WTC11 (cell line): ENCODE results near the gene RELB.

ENCODE experiments used
- CTCF ChIP-seq: fragments of 200-600 bp; IDR thresholded peaks from 2 replicates; pipeline ENCODE4 v1.8.0; 2022; ENCODE audit warnings: antibody characterized with exemption
- ESRRA ChIP-seq: sonication (generic); formaldehyde crosslinking; IDR thresholded peaks from 2 replicates; pipeline ENCODE4 v1.8.1; 2022; ENCODE audit warnings: mild to moderate bottlenecking, missing genetic modification reagents, borderline replicate concordance
- FOXK1 ChIP-seq: sonication (generic); formaldehyde crosslinking; IDR thresholded peaks from 2 replicates; pipeline ENCODE4 v1.8.0; 2022; ENCODE audit warnings: mild to moderate bottlenecking, moderate library complexity, missing genetic modification reagents
- TEAD4 ChIP-seq: sonication (generic); formaldehyde crosslinking; IDR thresholded peaks from 2 replicates; pipeline ENCODE4 v1.8.0; 2022; ENCODE audit warnings: mild to moderate bottlenecking, missing genetic modification reagents
- TF ChIP-seq, protein P1 (sequence below): fragments of 250-450 bp; sonication (Bioruptor Pico); IDR thresholded peaks from 2 replicates; pipeline ENCODE4 v1.8.0; 2021; ENCODE audit warnings: mild to moderate bottlenecking
- TF ChIP-seq, protein P2 (sequence below): sonication (generic); formaldehyde crosslinking; IDR thresholded peaks from 2 replicates; pipeline ENCODE4 v1.8.0; 2022; ENCODE audit warnings: mild to moderate bottlenecking, missing genetic modification reagents

GRCh38 chr19:45010306-45010705, 9.0 kb downstream of the RELB start:
- TF ChIP-seq, protein P1, sequence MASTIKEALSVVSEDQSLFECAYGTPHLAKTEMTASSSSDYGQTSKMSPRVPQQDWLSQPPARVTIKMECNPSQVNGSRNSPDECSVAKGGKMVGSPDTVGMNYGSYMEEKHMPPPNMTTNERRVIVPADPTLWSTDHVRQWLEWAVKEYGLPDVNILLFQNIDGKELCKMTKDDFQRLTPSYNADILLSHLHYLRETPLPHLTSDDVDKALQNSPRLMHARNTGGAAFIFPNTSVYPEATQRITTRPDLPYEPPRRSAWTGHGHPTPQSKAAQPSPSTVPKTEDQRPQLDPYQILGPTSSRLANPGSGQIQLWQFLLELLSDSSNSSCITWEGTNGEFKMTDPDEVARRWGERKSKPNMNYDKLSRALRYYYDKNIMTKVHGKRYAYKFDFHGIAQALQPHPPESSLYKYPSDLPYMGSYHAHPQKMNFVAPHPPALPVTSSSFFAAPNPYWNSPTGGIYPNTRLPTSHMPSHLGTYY = no peak
- no peak for TF ChIP-seq CTCF
- TF ChIP-seq TEAD4 = no peak
- TF ChIP-seq, protein P2, sequence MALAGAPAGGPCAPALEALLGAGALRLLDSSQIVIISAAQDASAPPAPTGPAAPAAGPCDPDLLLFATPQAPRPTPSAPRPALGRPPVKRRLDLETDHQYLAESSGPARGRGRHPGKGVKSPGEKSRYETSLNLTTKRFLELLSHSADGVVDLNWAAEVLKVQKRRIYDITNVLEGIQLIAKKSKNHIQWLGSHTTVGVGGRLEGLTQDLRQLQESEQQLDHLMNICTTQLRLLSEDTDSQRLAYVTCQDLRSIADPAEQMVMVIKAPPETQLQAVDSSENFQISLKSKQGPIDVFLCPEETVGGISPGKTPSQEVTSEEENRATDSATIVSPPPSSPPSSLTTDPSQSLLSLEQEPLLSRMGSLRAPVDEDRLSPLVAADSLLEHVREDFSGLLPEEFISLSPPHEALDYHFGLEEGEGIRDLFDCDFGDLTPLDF (CRISPR knock-in tag) = no peak
- no peak for TF ChIP-seq ESRRA (CRISPR knock-in tag)
- TF ChIP-seq FOXK1 (CRISPR knock-in tag) = no peak
